RWPE2 (cell line): ENCODE results near the gene YWHAG.
A peak's percentile ranks its signal among the peaks of the same experiment; 100 is the strongest.
"Not testable (repeated sequence)": the region's sequence is repeated elsewhere in the genome, so short reads cannot be mapped to it uniquely, and the experiment has no call there.

Source experiments
- ATAC-seq: fragments of 200-7000 bp; cut with Tn5 transposase; 3 replicates; pipeline ENCODE4 v1.9.1; 2021; ENCODE audit warnings: low read depth
- DNase-seq: peaks from one replicate; pipeline ENCODE4 v3.0.0-alpha.2; 2020; ENCODE audit warnings: low spot score
- H3K27ac ChIP-seq: fragments of 450-650 bp; 2 replicates; pipeline ENCODE4 v1.5.1; 2017; ENCODE audit warnings: mild to moderate bottlenecking; ENCODE audit not compliant: poor library complexity, severe bottlenecking
- H3K27me3 ChIP-seq: fragments of 250-450 bp; sonication (Bioruptor Pico); 2 replicates; pipeline ENCODE4 v1.5.1; 2021; ENCODE audit warnings: mild to moderate bottlenecking, moderate library complexity; ENCODE audit not compliant: insufficient read depth, poor library complexity, severe bottlenecking
- H3K36me3 ChIP-seq: fragments of 250-450 bp; sonication (Bioruptor Pico); 2 replicates; pipeline ENCODE4 v1.5.1; 2020; ENCODE audit warnings: low read depth, mild to moderate bottlenecking, moderate library complexity
- H3K4me1 ChIP-seq: fragments of 250-450 bp; sonication (Bioruptor Pico); 2 replicates; pipeline ENCODE4 v1.5.1; 2021; ENCODE audit warnings: mild to moderate bottlenecking, moderate library complexity; ENCODE audit not compliant: insufficient read depth, poor library complexity, severe bottlenecking
- H3K4me3 ChIP-seq: fragments of 250-450 bp; sonication (Bioruptor Pico); 2 replicates; pipeline ENCODE4 v1.5.1; 2021; ENCODE audit warnings: mild to moderate bottlenecking, moderate library complexity; ENCODE audit not compliant: severe bottlenecking
- H3K9me3 ChIP-seq: fragments of 250-450 bp; sonication (Bioruptor Pico); 2 replicates; pipeline ENCODE4 v1.5.1; 2021; ENCODE audit warnings: mild to moderate bottlenecking, moderate library complexity; ENCODE audit not compliant: severe bottlenecking
- TF ChIP-seq, protein P1 (sequence below): fragments of 450-650 bp; IDR thresholded peaks from one replicate; pipeline ENCODE4 v1.5.1; 2017; ENCODE audit warnings: mild to moderate bottlenecking, moderate library complexity; ENCODE audit not compliant: poor library complexity, severe bottlenecking

The YWHAG gene

DNA sequence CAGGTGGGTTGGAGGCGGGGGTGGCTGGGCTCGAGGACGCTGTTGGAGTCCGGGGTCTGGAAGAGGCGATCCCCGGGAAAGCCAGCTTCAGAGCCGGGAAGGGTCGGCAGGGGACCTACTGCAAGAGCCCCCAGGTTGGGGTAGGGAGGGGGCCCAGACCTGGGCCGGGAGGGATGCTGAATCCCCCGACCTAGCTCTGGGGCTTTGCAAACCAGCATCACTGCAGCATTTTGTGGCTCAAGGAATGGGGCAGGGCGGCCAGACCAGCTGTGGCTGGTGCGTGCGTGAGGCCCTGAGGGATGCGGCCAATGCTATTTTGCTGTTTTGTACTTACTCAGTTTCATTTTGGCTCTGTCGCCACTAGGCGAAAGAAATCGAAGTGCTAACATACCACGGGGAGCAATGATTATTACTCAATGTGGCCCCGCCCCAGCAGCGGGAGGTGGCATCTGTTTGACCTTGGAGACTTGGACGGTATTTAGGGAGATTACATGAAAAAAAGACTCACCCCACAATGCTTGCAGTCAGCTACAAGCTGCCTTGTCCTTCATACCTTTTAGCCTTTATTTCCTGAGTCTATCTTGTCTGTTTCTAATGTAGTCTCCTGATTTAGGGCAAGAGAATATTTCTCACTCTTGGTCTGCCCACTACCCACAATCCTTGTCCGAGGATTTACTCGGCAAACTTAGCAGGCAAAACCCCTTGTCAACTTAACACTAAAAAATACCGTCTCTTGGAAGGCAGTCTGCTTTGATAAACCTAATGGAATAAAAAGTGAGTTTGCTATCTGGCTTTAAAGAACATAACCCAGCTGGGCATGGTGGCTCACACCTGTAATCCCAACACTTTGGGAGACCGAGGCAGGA, 40.1 kb downstream of the YWHAG start:
- peaks cover 2% of the 10 kb centered on the region for H3K36me3 ChIP-seq
- H3K4me3 ChIP-seq = peak overlapping the region; percentile 57
- DNase-seq (no peak), ATAC-seq (peak; percentile 28)
- H3K4me1 ChIP-seq = peaks cover 6% of the 10 kb centered on the region
- H3K9me3 ChIP-seq = no peaks in the 10 kb centered on the region
- TF ChIP-seq, protein P1, sequence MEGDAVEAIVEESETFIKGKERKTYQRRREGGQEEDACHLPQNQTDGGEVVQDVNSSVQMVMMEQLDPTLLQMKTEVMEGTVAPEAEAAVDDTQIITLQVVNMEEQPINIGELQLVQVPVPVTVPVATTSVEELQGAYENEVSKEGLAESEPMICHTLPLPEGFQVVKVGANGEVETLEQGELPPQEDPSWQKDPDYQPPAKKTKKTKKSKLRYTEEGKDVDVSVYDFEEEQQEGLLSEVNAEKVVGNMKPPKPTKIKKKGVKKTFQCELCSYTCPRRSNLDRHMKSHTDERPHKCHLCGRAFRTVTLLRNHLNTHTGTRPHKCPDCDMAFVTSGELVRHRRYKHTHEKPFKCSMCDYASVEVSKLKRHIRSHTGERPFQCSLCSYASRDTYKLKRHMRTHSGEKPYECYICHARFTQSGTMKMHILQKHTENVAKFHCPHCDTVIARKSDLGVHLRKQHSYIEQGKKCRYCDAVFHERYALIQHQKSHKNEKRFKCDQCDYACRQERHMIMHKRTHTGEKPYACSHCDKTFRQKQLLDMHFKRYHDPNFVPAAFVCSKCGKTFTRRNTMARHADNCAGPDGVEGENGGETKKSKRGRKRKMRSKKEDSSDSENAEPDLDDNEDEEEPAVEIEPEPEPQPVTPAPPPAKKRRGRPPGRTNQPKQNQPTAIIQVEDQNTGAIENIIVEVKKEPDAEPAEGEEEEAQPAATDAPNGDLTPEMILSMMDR = no peak
- H3K27me3 ChIP-seq = no peaks in the 10 kb centered on the region
- peak overlapping the region; percentile 90 for H3K27ac ChIP-seq

DNA sequence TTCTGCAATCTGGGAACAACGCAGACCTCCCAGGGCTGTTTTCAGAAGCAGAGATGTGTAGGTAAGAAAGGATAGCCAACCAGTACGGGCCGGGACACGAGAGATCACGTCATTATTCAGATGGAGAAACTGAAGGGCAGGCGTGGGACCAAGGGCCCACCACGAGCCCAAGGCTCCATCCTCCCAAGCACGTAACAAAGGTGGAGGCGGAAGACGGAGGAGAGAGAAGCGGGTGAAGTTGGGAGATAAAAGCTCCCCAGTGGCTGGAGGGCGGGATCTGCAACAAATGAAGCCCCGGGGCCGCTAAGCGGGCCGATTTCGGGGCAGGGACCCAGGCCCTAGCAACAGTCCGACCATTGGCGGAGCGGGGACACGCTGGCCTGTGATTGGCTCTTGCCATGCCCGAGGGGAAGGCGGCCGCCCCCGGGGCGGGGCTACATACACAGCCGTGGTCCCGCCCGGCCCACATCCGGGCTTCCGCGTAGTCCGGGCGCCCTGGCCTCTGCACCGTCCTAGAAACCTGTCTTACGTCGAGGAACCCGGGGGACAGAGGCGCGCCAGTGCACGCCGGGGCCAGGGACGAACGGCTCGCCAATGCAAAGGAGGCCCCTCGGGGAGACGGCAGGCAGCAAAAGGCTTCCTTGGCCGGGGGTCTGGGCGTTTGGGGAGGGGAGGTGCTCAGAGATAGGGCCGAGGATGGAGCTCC, 40.9 kb downstream of the YWHAG start:
- no peaks in the 10 kb centered on the region for H3K27me3 ChIP-seq
- H3K4me1 ChIP-seq = peaks cover 6% of the 10 kb centered on the region
- H3K36me3 ChIP-seq = no peaks in the 10 kb centered on the region; the same call in 1 of the 2 replicates
- ATAC-seq (peak; percentile 89), DNase-seq (peak; percentile 97)
- TF ChIP-seq, protein P1 = no peak
- peak overlapping the region; percentile 57 for H3K4me3 ChIP-seq
- H3K9me3 ChIP-seq = no peaks in the 10 kb centered on the region
- peak overlapping the region; percentile 90 for H3K27ac ChIP-seq

DNA sequence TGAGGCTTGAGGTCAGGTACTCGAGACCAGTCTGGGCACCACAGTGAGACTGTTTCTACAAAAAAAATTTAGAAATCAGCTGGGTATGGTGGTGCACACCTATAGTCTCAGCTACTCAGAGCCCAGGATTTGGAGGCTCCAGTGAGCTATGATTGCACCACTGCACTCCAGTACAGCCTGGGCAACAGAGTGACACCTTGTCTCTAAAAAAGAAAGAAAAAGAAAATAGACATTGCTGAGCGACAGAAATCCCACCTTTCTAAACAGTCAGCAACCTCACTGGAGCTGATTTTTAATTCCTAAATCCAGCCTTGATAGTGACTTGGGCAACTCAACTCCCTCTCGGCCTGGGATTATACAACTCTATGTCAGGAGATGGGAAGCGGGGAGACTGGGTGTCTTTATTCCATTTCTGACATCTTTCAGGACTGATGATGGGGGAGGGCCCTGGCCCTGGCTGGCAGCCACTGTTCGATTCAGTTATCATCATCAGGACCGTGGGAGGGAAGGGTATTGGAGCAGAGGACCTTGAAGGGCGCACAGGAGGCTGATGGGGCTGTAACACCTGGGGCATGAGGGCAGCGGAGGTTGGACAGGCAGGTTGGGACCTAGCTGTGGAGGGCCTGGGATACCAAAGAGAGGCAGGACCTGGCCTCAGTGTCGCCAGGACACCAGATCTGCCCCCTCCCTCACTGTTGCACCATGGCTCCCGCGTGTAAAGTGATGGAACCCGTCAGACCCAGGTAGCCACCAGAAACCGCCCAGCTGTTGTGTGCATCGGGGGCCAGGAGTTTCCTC, 41.6 kb downstream of the YWHAG start:
- no peak for DNase-seq
- Histone ChIP-seq H3K27ac (peak overlapping the region; percentile 90), H3K4me1 (peaks cover 6% of the 10 kb centered on the region), H3K36me3 (no peaks in the 10 kb centered on the region), H3K4me3 (peak overlapping the region; percentile 57), H3K27me3 (no peaks in the 10 kb centered on the region), H3K9me3 (no peaks in the 10 kb centered on the region)
- TF ChIP-seq, protein P1 = no peak
- no peak for ATAC-seq

DNA sequence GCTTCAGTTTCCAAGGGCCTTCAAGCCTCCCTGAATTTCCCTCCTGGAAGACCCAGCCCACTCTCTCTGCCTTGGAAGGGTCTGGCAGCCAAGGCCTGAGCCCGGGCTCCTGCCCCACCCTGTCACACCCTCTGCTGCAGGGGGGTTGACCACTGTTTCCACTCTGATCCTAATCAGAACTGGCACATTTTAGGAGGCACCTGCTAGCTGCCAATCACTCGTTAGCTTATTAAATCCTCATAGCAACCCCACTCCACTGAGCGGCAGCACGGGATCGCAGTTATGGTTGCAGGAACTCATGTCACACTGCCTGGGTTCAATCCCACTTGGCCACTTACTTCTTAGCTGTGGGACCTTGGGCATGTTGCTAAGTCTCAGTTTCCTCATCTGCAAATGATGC, 43.4 kb downstream of the YWHAG start:
- DNase-seq = no peak
- no peaks in the 10 kb centered on the region for H3K36me3 ChIP-seq
- ATAC-seq = no peak

DNA sequence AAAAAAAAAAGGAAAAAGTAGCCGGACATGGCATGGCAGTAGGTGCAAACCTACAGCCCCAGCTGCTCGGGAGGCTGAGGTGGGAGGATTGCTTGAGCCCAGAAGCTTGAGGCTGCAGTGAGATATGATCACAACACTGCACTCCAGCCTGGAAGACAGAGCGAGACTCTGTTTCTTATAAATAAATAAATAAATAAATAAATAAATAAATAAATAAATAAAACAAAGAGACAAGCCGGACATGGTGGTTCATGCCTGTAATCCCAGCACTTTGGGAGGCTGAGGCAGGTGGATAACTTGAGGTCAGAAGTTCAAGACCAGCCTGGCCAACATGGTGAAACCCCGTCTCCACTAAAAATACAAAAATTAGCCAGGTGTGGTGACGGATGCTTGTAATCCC, 44.1 kb downstream of the YWHAG start:
- not testable (repeated sequence) for H3K4me3 ChIP-seq, H3K27ac ChIP-seq, ATAC-seq, DNase-seq, H3K9me3 ChIP-seq, H3K27me3 ChIP-seq, H3K4me1 ChIP-seq, H3K36me3 ChIP-seq

More for the DNA sequence above, 43.4 kb downstream of the YWHAG start:
- H3K27ac ChIP-seq = no peak overlapping the region
- no peak overlapping the region for H3K4me3 ChIP-seq
- peaks cover 6% of the 10 kb centered on the region for H3K4me1 ChIP-seq
- no peaks in the 10 kb centered on the region for H3K27me3 ChIP-seq
- no peaks in the 10 kb centered on the region for H3K9me3 ChIP-seq
- TF ChIP-seq, protein P1 = no peak
